ENCODE data around the gene SIK3. TPM values are rescaled to one million over a fixed set of nuclear protein-coding genes. Genes with fewer than 3 reads are reported as not detected.

Gene SIK3
- total RNA-seq, 2 donors from 2014 or later = 26.2 to 77.6 TPM

GRCh38 chr11:116860303-116860702 is 237.9 kb downstream of the SIK3 start:
- H3K4me1 ChIP-seq (replicated peaks) = no peaks in the 10 kb centered on the region
- H3K27me3 ChIP-seq (replicated peaks; ENCODE audit: insufficient read depth) = no peaks in the 10 kb centered on the region
- no peak for DNase-seq (ENCODE audit: low spot score)
- intact Hi-C loops (cut with DNase I) = no loop called here
- H3K36me3 ChIP-seq = peaks cover 0 to 7% of the 10 kb centered on the region in 2 donors
- H3K4me3 ChIP-seq = no peak overlapping the region
- no peak overlapping the region for H3K27ac ChIP-seq
- H3K9me3 ChIP-seq = no peaks in the 10 kb centered on the region
- 81% methylated on average over 6 of the region's 6 CpGs for WGBS
- TF ChIP-seq, protein P1, sequence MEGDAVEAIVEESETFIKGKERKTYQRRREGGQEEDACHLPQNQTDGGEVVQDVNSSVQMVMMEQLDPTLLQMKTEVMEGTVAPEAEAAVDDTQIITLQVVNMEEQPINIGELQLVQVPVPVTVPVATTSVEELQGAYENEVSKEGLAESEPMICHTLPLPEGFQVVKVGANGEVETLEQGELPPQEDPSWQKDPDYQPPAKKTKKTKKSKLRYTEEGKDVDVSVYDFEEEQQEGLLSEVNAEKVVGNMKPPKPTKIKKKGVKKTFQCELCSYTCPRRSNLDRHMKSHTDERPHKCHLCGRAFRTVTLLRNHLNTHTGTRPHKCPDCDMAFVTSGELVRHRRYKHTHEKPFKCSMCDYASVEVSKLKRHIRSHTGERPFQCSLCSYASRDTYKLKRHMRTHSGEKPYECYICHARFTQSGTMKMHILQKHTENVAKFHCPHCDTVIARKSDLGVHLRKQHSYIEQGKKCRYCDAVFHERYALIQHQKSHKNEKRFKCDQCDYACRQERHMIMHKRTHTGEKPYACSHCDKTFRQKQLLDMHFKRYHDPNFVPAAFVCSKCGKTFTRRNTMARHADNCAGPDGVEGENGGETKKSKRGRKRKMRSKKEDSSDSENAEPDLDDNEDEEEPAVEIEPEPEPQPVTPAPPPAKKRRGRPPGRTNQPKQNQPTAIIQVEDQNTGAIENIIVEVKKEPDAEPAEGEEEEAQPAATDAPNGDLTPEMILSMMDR (IDR thresholded peaks at IDR 0.05) = no peak
- TF ChIP-seq POLR2A (IDR thresholded peaks at IDR 0.05) (no peak), POLR2AphosphoS5 (IDR thresholded peaks at IDR 0.05) (no peak)

DNA sequence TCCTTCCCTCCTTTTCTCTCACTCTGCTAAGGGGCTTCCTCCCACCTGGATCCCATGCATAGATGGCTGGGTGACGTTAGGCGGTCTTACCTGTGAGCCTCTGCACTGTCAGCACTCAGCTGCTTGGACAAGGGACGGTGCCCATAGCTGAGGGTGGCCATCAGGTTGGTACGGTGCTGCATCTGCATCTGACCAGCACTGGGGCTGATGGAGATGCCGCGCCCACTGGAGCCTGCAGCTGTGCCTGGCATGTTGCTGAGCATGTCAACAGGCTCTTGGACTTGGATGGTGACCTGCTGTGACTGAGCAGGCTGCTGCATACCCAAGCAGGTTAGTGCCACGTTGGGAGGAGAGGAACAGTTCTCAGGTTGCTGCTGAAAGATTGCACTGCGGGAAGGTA is 239.1 kb downstream of the SIK3 start:
- H3K4me1 ChIP-seq (replicated peaks) = no peaks in the 10 kb centered on the region
- 95% methylated on average over 8 of the region's 8 CpGs for WGBS

GRCh38 chr11:116857936-116858335 is 240.3 kb downstream of the SIK3 start:
- intact Hi-C loops (cut with DNase I) = no loop called here
- H3K36me3 ChIP-seq = peaks cover 0 to 7% of the 10 kb centered on the region in 2 donors
- TF ChIP-seq POLR2AphosphoS5 (IDR thresholded peaks at IDR 0.05) (no peak), POLR2A (IDR thresholded peaks at IDR 0.05) (no peak)
- TF ChIP-seq, protein P1 (IDR thresholded peaks at IDR 0.05) = no peak
- WGBS = 92% methylated on average over 7 of the region's 7 CpGs
- H3K4me3 ChIP-seq = no peak overlapping the region
- H3K9me3 ChIP-seq = no peaks in the 10 kb centered on the region
- DNase-seq (ENCODE audit: low spot score) = no peak
- no peak overlapping the region for H3K27ac ChIP-seq
- H3K4me1 ChIP-seq (replicated peaks) = peaks cover 5% of the 10 kb centered on the region
- no peaks in the 10 kb centered on the region for H3K27me3 ChIP-seq (replicated peaks; ENCODE audit: insufficient read depth)

More for the DNA sequence above, 239.1 kb downstream of the SIK3 start:
- no peaks in the 10 kb centered on the region for H3K27me3 ChIP-seq (replicated peaks; ENCODE audit: insufficient read depth)
- DNase-seq (ENCODE audit: low spot score) = no peak
- TF ChIP-seq, protein P1 (IDR thresholded peaks at IDR 0.05) = no peak
- TF ChIP-seq POLR2AphosphoS5 (IDR thresholded peaks at IDR 0.05) (no peak), POLR2A (IDR thresholded peaks at IDR 0.05) (no peak)
- intact Hi-C loops (cut with DNase I) = no loop called here
- no peak overlapping the region for H3K4me3 ChIP-seq
- no peak overlapping the region for H3K27ac ChIP-seq
- H3K36me3 ChIP-seq = peaks cover 0 to 7% of the 10 kb centered on the region in 2 donors
- H3K9me3 ChIP-seq = no peaks in the 10 kb centered on the region

- Histone ChIP-seq H3K9me3 (no peaks in the 10 kb centered on the region), H3K36me3 (peaks cover 0 to 7% of the 10 kb centered on the region in 2 donors), H3K4me3 (no peak overlapping the region), H3K4me1 (replicated peaks) (peaks cover 8% of the 10 kb centered on the region), H3K27me3 (replicated peaks; ENCODE audit: insufficient read depth) (no peaks in the 10 kb centered on the region), H3K27ac (no peak overlapping the region)
- TF ChIP-seq POLR2A (IDR thresholded peaks at IDR 0.05) (no peak), POLR2AphosphoS5 (IDR thresholded peaks at IDR 0.05) (no peak)
- TF ChIP-seq, protein P1 (IDR thresholded peaks at IDR 0.05) = no peak
- 89% methylated on average over 2 of the region's 2 CpGs for WGBS
- intact Hi-C loops (cut with DNase I) = no loop called here
- DNase-seq (ENCODE audit: low spot score) = no peak
Measured at GRCh38 chr11:116857316-116857715, 240.9 kb downstream of the SIK3 start.

DNA sequence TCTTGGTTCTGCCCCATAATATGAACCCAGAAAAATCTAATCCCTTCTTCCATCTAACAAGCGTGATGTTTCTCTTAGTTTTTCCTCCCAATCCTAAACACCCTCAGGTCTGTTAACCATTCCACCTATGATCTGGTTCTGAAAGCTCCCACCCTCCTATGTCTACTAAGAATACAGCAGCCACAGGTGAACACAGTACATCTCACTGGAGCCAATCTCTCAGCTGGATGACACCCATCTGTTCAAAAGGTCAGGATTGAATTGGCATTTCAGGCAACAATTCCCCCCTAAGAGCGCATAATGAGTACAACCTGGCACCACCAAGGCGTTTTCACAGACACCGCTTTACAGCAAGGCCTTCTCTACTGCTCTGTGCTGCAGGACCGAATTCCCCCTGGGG is 241.8 kb downstream of the SIK3 start:
- no peak for DNase-seq (ENCODE audit: low spot score)
- TF ChIP-seq POLR2AphosphoS5 (IDR thresholded peaks at IDR 0.05) (no peak), POLR2A (IDR thresholded peaks at IDR 0.05) (no peak)
- TF ChIP-seq, protein P1 (IDR thresholded peaks at IDR 0.05) = no peak
- Histone ChIP-seq H3K4me3 (no peak overlapping the region), H3K27ac (no peak overlapping the region), H3K27me3 (replicated peaks; ENCODE audit: insufficient read depth) (no peaks in the 10 kb centered on the region), H3K9me3 (no peaks in the 10 kb centered on the region), H3K4me1 (replicated peaks) (peaks cover 14% of the 10 kb centered on the region), H3K36me3 (peaks cover 0 to 5% of the 10 kb centered on the region in 2 donors)
- intact Hi-C loops (cut with DNase I) = no loop called here
- WGBS = 86% methylated on average over 5 of the region's 5 CpGs

All from prostate gland (tissue), 2 donors.